Measurements from ENCODE around the gene SLC35F1.

GRCh38 chr6:118148561-118148960 is 241.5 kb downstream of the SLC35F1 start:
- TF ChIP-seq CTCF (IDR thresholded peaks at IDR 0.05; ENCODE audit: insufficient read depth, low read length) = no peak
- no peak for TF ChIP-seq REST (IDR thresholded peaks at IDR 0.05; ENCODE audit: insufficient replicate concordance, low read depth)
- no peak for TF ChIP-seq POLR2AphosphoS5 (IDR thresholded peaks at IDR 0.05; ENCODE audit: low read depth)

All from HL-60 (cell line).